HG02884 (cell line): ENCODE data around the gene RAP1GAP.

ENCODE experiments used
- ATAC-seq: cut with Tn5 transposase; IDR thresholded peaks from one replicate; pipeline ENCODE4 v1.9.1; 2021; ENCODE audit warnings: mild to moderate bottlenecking, moderate library complexity; ENCODE audit not compliant: unreplicated experiment

The RAP1GAP gene

GRCh38 chr1:21669258-21670058 lies at the start of gene RAP1GAP:
Gene RAP1GAP (minus strand): TSS chr1:21669357. CDS start chr1:21620032, 49,325 bp downstream.
- ATAC-seq, result no peak

- no peak for ATAC-seq
Measured at GRCh38 chr1:21716169-21716568, 47.0 kb upstream of the RAP1GAP start.

GRCh38 chr1:21707891-21708290 lies 38.7 kb upstream of the RAP1GAP start:
- no peak for ATAC-seq

GRCh38 chr1:21707086-21707840 lies 38.1 kb upstream of the RAP1GAP start:
- no peak for ATAC-seq

- no peak for ATAC-seq
Measured at GRCh38 chr1:21706151-21706835, 37.1 kb upstream of the RAP1GAP start.

- ATAC-seq, result no peak
Measured at GRCh38 chr1:21705303-21705980, 36.3 kb upstream of the RAP1GAP start.

GRCh38 chr1:21704145-21704544 lies 35.0 kb upstream of the RAP1GAP start:
- no peak for ATAC-seq

GRCh38 chr1:21703318-21703963 lies 34.3 kb upstream of the RAP1GAP start:
- ATAC-seq, result no peak

- ATAC-seq, result no peak
Measured at GRCh38 chr1:21702780-21703179, 33.6 kb upstream of the RAP1GAP start.

GRCh38 chr1:21701401-21701800 lies 32.2 kb upstream of the RAP1GAP start:
- ATAC-seq, result no peak

GRCh38 chr1:21700094-21700493 lies 30.9 kb upstream of the RAP1GAP start:
- no peak for ATAC-seq

GRCh38 chr1:21696931-21697330 lies 27.8 kb upstream of the RAP1GAP start:
- ATAC-seq, result no peak

- no peak for ATAC-seq
Measured at GRCh38 chr1:21693732-21694131, 24.6 kb upstream of the RAP1GAP start.

GRCh38 chr1:21691739-21692138 lies 22.6 kb upstream of the RAP1GAP start:
- ATAC-seq, result no peak

GRCh38 chr1:21689661-21690372 lies 20.7 kb upstream of the RAP1GAP start:
- ATAC-seq, result no peak

- no peak for ATAC-seq
Measured at GRCh38 chr1:21687081-21687529, 17.9 kb upstream of the RAP1GAP start.

- ATAC-seq, result no peak
Measured at GRCh38 chr1:21685946-21686678, 17.0 kb upstream of the RAP1GAP start.

GRCh38 chr1:21681426-21681825 lies 12.3 kb upstream of the RAP1GAP start:
- no peak for ATAC-seq

GRCh38 chr1:21680918-21681317 lies 11.8 kb upstream of the RAP1GAP start:
- ATAC-seq, result no peak
